PFSK-1 (cell line): ENCODE measurements around the gene STT3A.

Experiments used
- FOXP2 ChIP-seq: optimal IDR thresholded peaks from 2 replicates; pipeline ENCODE3; 2011; ENCODE audit warnings: borderline replicate concordance, control low read depth, inconsistent platforms; ENCODE audit not compliant: insufficient read depth; ENCODE audit errors: extremely low read length, extremely low read depth
- POLR2AphosphoS5 ChIP-seq: IDR thresholded peaks from 2 replicates; pipeline ENCODE4 v1.6.1; 2012; ENCODE audit warnings: low read depth, mild to moderate bottlenecking, control low read depth, low read length, moderate library complexity
- REST ChIP-seq, 2 experiments: IDR thresholded peaks; 2 replicates each; pipeline versions ENCODE4 v1.6.1 to v1.8.0; 2011 to 2012; ENCODE audit warnings: low read depth in 2 of 2, low read length in 2 of 2, control low read depth in 1 of 2, inconsistent platforms in 1 of 2, mild to moderate bottlenecking in 1 of 2, moderate library complexity in 1 of 2; ENCODE audit not compliant: insufficient read depth in 1 of 2
- SIN3A ChIP-seq: IDR thresholded peaks from 2 replicates; pipeline ENCODE4 v1.6.1; 2012; ENCODE audit warnings: mild to moderate bottlenecking, low read length, moderate library complexity, borderline replicate concordance; ENCODE audit not compliant: insufficient read depth
- TAF1 ChIP-seq: IDR thresholded peaks from 2 replicates; pipeline ENCODE4 v1.6.1; 2012; ENCODE audit warnings: low read length, control low read depth, borderline replicate concordance; ENCODE audit not compliant: insufficient read depth

The STT3A gene

GRCh38 chr11:125564357-125564756 lies 28.3 kb upstream of the STT3A start:
- TF ChIP-seq REST (IDR thresholded peaks at IDR 0.05; ENCODE audit: insufficient read depth in 1 of 2, low read depth in 2 of 2, low read length in 2 of 2), result no peak
- no peak for TF ChIP-seq POLR2AphosphoS5
- TF ChIP-seq TAF1, result no peak
- TF ChIP-seq FOXP2, result no peak
- no peak for TF ChIP-seq SIN3A

GRCh38 chr11:125566235-125566634 lies 26.4 kb upstream of the STT3A start:
- TF ChIP-seq POLR2AphosphoS5 (no peak), TAF1 (no peak), REST (IDR thresholded peaks at IDR 0.05; ENCODE audit: insufficient read depth in 1 of 2, low read depth in 2 of 2, low read length in 2 of 2) (no peak), FOXP2 (no peak), SIN3A (no peak)

GRCh38 chr11:125568970-125569914 lies 23.4 kb upstream of the STT3A start, which contains the start of gene EI24:
EI24 (plus strand) TSS chr11:125569477; CDS start chr11:125572528, 3,051 bp downstream.
- TF ChIP-seq POLR2AphosphoS5 (peak; percentile 90), SIN3A (no peak), REST (IDR thresholded peaks at IDR 0.05; ENCODE audit: insufficient read depth in 1 of 2, low read depth in 2 of 2, low read length in 2 of 2) (no peak), FOXP2 (peak; percentile 88)

GRCh38 chr11:125569915-125570621 lies 22.6 kb upstream of the STT3A start:
- TF ChIP-seq POLR2AphosphoS5 (no peak), SIN3A (no peak), TAF1 (no peak), FOXP2 (no peak)

- no peak for TF ChIP-seq FOXP2
- no peak for TF ChIP-seq POLR2AphosphoS5
- no peak for TF ChIP-seq REST (IDR thresholded peaks at IDR 0.05; ENCODE audit: insufficient read depth in 1 of 2, low read depth in 2 of 2, low read length in 2 of 2)
- TF ChIP-seq SIN3A, result no peak
- TF ChIP-seq TAF1, result no peak
Measured at GRCh38 chr11:125570952-125571351, 21.7 kb upstream of the STT3A start.
